GM19239 (cell line): ENCODE results near the gene FOLR1.
A peak's percentile ranks its signal among the peaks of the same experiment; 100 is the strongest.

Experiments
- DNase-seq: peaks from one replicate; pipeline ENCODE4 v3.0.0; 2011; ENCODE audit warnings: low spot score; ENCODE audit not compliant: insufficient read length
- FAIRE-seq: peaks from 2 replicates; lab custom pipeline; 2011; peaks lifted over from hg19 to GRCh38; lab: Jason Lieb, UNC

The FOLR1 gene

DNA sequence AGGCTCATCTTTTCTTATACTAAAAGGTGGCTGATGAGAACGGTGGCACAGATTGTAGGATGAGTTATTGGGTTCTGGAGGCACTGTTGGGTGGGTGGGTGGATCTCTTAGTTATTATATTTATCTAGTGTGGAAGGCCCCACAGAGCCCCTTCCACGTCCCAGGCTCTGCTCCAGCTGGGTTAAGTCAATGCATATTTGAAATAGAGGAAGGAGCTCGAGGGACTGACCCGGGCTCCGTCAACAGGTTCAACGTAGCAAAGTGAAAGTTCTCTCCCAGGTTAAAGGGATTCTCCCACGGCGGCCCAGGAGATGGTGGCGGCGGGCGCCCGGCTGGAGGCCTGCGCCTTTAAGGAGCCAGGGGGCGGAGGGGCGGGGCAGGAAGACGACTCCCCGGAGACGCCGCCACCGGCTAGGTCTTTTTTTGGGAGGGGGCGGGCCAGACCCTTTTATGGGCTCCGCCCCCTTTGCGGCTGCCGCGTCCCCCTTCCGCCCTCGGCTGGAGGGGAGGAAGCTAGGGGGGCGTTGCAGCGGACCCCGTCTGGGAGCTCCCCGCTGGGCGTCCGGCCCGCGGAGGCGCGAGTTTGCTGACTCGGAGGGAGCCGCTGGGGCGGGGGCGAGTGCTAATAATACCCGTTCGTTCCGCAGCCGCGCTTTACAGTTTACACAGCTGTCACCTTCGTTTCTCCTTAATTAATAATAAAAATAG lies 31.1 kb downstream of the FOLR1 start:
- DNase-seq (no peak), FAIRE-seq (peak; percentile 86)

DNA sequence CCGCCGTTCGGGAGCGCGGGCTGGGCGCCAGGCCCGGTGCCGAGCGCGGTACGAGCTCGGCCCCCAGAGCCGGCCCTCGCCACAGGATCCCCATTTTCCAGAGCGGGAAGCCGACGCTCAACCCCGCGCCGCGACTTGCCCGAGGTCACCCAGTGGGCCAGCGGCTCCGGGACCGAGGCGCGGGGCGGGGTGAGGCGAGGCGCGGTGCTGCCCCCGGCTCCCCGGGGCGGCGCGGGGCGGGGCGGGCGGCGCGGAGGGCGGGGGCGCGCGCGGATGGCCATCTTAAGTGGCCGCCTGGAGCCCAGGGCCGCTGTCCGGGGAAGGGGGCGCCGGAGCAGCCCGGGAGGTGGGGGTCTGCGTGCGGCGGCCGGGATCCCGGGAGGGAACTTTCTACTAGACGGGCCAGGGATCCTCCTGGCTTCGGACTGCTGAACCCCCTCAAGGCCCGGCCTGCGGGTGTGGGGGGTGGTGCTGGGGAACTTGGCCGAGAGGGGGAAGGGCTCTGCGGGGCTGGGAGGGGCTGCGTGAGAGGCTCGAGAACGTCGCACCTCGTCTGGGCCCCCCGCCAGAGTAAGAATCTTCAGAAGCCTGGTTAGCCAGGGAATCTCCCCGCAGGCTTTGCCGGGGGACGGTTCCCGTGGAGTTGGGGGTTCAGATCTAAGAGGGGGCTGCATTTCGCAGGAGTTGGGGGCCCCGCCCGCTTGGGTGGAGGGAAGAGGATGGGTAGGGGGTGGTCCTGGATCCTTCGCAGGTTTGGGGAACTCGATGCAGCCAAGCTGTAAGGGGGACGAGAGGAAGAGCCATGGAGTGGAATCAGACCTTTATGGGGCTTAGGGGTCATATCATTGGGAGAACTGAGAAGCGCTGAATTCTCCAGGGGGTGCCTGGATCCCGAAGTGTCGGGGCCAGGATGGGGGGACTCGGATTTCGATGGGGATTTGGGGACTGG lies 31.9 kb downstream of the FOLR1 start:
- FAIRE-seq = no peak
- DNase-seq = no peak

DNA sequence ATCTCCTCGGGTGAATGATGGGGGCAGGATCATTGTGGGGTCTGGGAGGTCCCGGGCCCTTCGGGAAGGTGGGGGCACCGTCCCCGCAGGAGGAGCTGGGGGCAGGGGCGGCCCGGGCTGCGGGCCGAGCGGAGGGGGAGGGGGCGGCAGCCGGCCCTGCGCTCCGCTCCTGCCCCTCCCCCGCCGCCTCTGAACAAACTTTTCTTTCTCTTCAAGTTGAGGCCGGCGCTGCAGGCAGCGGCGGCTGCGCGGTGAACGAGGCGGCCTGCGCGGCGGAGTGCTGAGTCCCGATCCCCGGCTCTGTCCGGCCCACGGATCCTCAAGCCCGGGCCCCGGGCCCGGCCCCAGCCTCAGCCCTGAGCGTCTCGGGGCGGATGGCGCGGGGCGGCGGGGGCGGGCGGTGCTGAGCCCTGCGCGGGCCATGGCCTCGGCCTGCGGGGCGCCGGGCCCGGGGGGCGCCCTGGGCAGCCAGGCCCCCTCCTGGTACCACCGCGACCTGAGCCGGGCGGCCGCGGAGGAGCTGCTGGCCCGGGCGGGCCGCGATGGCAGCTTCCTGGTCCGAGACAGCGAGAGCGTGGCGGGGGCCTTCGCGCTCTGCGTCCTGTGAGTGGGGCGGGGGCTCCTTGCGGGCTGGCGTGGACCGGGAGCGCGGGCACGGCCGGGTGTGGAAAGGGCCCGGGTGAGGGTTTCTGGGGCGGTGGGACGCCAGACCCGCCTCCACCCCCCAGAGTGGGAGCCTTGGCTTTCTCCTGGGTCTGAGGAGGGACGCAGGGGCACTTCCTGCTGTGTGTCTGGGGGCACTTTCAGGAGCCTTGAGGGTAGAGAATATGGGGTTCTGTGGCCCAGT lies 32.8 kb downstream of the FOLR1 start, which contains the start of gene INPPL1:
Gene INPPL1, plus strand, starts transcription at position 204 of the 847 bp plus-strand sequence. Its CDS starts 218 bp downstream, at position 422.
- no peak for DNase-seq
- peak; percentile 23 for FAIRE-seq

DNA sequence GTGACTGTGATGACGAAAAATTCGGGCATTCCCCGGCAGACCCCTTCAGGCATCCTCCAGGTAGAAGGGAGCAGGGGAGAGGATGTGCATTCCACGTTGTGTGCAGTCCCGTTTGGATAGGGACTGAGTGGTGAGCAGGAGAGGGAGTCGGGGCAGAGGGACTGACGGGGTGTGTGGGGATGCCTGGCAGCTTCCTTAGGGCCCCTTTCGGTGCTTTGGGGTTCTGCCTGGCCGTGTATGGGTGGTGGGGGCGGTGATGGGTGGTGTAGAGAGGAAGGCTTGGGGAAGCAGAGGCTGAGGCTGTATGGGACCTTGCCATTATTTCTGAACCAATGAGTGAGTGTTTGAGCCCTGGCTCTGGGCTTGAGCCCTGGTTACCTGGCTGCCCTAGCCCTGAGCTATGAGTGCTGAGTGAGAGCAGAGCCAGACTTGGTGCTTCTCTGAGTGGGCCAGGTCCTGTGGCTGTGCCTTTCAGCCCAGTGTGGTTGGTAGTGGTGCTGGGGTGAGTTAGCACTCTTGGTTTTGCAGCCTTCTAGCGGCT lies 33.5 kb downstream of the FOLR1 start:
- DNase-seq = no peak
- peak; percentile 51 for FAIRE-seq

DNA sequence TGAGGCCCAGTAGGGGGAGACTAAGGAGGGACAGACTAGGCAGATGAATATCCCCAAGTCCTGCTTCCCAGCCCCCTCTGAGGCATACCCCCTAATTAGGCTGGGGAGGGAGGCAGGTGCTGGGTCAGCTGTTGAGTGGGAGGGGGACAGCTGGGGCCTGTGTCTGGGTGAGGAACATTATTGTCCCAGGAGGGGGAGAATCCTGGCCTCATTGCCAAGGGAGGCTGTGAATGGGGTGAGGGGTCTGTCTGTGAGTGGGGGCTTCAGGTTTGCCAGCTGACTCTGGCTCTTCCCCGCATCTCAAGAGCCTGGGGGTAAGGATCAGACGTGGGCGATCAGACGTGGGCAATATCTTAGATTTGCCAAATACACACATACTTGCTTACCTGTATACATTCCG lies 34.8 kb downstream of the FOLR1 start:
- FAIRE-seq (no peak), DNase-seq (no peak)

DNA sequence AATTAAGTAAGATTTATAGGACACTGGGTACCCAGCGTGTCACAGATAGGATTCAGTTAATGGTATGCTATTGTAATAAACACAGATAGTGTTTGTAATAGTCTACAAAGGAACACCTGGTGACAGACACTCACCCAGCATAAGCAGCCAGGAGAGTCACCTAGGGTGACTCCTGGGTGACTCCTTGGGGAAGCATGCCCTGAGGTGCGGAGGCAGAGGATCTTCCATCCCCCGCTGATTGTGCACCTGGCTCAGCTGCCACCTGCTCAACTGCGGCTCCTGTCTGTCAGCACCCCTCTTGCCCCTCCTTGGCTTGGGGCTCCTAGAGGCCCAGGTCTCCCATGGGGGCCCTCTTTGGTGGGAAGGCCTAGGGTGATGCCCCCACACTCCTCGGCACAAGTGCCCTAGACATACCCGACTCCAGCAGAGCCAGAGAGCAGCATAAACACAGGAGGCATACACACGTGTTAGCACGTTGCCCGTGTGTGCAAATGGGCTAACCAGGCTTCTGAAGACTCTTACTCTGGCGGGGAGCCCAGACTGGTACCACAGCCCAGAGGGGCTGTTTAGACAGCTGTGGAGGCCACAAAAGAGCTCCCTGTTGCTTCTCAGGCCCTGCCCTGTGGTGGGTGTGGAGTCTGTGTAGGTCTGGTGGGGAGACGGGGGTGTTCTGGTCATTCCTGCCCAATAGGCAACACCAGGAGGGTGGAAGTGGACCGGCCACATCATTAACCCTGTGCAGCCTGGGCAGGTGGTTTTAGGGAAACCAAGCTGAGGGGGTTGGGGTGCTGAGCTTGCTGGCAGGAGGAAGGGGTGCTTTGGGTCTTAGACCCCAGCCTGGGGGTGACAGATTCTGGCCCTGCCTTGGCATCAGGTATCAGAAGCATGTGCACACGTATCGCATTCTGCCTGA lies 35.6 kb downstream of the FOLR1 start:
- FAIRE-seq (no peak), DNase-seq (no peak)

DNA sequence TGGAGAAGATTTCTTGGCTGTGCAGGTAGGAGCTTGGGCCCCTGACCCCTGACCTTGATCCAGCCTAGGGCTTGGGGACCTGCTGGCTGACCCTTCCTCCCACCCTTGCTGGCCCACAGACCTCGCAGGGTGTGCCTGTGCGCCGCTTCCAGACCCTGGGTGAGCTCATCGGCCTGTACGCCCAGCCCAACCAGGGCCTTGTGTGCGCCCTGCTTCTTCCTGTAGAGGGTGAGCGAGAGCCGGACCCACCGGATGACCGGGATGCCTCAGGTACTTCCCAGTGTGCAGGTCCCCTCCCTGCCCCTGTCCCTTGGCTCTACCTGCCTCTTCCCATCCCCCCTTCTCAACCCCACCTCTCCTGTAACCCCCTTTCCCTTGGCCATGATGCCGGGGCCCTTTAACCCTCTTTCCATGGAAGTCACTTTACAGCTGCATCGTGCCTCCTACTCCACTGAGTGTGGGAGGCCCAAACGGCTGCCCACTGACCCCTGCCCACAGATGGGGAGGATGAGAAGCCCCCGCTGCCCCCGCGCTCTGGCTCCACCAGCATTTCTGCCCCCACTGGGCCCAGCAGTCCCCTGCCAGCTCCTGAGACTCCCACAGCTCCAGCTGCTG lies 36.4 kb downstream of the FOLR1 start:
- DNase-seq (no peak), FAIRE-seq (no peak)

DNA sequence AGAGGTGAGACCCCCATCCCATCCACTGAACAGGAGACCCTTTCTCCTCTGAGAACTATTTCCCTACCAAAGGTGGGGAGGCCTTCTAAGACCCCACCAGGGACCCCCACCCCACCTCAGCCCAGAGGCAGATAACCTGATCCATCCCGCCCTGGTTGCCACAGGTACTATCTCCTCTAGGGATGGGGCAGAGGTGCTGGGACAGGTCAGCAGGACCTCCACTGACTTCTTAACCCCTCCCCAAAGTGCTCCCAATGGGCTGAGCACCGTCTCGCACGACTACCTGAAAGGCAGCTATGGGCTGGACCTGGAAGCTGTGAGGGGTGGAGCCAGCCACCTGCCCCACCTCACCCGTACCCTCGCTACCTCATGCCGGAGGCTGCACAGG lies 36.9 kb downstream of the FOLR1 start:
- FAIRE-seq = no peak
- DNase-seq = no peak

DNA sequence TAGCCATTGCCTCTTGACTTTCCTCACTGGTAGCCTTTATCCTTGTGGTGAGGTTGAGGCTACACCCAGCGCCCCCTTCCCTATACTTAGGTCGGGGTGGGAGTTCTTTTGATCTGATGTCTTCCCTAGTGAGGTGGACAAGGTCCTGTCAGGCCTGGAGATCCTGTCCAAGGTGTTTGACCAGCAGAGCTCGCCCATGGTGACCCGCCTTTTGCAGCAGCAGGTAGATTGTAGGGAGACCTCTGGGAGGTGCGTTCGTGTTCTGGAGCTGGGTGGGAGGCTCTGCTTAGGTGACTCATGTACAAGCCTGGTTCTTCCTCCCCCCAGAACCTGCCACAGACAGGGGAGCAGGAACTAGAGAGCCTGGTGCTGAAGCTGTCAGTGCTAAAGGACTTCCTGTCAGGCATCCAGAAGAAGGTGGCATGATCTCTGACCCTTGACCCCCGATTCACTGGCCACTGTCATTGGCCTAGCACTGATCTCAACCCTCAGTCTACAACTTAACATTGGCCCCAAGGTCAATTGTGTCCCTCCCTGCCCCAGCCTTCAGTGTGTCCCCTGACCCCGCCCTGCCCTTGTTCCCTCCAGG lies 37.5 kb downstream of the FOLR1 start:
- FAIRE-seq (no peak), DNase-seq (no peak)

DNA sequence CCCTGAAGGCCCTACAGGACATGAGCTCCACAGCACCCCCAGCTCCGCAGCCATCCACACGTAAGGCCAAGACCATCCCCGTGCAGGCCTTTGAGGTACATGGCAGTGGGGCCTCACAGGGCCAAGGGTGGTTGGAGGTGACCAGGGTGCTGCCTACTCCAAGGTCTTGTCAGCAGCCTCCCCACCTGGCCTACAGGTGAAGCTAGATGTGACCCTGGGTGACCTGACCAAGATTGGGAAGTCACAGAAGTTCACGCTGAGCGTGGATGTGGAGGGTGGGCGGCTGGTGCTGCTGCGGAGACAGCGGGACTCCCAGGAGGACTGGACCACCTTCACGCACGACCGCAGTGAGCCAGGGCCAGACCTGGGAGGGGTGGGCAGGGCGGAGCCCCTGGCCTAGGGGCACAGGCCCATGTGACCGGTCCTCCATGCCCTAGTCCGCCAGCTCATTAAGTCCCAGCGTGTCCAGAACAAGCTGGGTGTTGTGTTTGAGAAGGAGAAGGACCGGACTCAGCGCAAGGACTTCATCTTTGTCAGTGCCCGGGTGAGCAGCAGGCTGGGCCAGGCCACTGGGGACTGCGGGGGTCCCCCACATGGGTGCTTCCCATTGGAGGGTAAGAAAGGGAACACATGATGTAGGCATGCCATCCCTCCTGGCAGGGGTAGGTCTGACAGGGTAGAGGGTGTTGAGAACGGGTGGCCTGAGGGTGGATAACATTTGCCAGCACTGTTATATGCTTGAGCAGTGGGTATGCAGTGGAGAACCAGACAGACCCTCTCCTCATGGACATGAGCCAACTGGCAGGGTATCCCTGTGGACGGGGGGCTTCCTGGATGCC lies 38.2 kb downstream of the FOLR1 start:
- no peak for FAIRE-seq

DNA sequence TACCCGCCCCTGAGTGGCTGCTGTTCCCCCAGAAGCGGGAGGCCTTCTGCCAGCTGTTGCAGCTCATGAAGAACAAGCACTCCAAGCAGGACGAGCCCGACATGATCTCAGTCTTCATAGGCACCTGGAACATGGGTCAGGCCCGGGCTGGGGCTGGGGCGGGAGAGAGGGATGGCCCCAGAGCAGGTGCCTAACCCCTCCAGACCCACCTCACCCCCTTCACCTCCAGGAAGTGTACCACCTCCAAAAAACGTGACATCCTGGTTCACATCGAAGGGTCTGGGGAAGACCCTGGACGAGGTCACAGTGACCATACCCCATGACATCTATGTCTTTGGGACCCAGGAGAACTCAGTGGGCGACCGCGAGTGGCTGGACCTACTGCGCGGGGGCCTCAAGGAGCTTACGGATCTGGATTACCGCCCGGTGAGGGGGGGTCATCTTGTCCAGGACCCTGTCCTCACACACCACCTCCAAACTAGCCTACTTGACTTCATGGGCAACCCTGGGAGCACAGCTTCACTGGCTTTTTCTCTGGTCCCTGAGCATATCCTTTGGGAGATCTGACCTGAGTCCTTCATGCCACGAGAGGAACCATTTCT lies 38.9 kb downstream of the FOLR1 start:
- FAIRE-seq (no peak), DNase-seq (no peak)

More for the DNA sequence above, 38.2 kb downstream of the FOLR1 start:
- no peak for DNase-seq

DNA sequence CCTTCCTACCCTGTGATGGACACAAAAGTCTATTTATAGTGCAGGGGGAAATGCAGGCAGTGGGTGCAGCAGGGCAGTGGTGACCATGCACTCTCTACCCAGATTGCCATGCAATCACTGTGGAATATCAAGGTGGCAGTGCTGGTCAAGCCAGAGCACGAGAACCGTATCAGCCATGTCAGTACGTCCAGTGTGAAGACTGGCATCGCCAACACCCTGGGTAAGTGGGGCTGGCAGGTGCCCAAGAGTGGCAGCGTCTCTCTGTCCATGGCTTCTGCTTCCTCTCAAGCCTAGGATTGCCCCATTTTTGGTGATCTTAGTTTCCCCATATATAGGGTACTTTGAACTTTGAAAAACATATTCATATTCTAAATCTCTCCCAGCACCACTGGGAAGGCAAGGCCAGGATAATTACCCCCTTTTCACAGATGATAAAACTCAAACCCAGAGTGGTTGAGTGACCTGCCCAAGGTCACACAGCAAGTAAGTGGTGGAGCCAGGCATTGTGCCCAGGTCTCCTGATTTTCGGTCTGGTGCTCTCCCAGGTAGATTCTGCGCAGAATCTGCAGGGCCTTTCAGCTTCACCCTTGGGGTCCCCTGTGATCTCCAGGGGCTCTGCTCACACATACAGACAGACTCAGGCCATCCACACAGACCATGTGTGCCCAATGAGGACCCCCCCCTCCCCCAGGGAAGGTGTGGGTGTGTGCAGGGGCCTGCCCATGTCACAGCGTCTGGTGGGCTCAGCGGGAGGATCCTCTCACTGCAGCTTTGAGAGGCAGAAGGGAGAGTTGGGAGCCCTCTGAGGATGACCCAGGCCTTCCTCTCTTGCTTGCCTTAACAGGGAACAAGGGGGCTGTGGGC lies 39.7 kb downstream of the FOLR1 start:
- FAIRE-seq (no peak), DNase-seq (no peak)

DNA sequence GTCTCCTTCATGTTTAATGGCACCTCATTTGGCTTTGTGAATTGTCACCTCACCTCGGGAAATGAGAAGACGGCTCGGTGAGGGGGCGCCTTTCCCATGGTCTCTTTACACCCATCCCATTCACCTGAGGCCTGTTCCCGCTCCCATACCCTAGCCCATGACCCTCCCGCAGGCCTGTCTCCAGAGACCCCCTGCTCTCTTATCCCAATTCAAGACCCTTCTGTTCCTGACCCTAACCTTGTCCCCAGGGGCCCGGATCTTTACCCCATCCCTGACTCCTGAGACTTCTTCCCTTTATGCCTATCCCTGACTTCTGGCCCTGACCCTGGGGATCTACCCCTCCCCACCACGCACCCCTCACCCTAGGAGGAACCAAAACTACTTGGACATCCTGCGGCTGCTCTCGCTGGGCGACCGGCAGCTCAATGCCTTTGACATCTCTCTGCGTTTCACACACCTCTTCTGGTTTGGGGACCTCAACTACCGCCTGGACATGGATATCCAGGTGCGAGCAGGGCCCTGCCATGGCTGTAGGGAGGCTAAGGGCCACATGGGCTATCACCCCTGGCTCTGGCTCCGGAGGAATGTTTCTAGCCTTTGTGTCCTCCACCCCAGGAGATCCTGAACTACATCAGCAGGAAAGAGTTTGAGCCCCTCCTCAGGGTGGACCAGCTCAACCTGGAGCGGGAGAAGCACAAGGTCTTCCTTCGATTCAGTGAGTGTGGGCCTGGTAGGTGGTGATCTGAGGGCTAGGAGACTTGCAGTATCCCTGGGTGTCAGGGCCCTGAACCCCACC lies 40.5 kb downstream of the FOLR1 start:
- DNase-seq (no peak), FAIRE-seq (no peak)

DNA sequence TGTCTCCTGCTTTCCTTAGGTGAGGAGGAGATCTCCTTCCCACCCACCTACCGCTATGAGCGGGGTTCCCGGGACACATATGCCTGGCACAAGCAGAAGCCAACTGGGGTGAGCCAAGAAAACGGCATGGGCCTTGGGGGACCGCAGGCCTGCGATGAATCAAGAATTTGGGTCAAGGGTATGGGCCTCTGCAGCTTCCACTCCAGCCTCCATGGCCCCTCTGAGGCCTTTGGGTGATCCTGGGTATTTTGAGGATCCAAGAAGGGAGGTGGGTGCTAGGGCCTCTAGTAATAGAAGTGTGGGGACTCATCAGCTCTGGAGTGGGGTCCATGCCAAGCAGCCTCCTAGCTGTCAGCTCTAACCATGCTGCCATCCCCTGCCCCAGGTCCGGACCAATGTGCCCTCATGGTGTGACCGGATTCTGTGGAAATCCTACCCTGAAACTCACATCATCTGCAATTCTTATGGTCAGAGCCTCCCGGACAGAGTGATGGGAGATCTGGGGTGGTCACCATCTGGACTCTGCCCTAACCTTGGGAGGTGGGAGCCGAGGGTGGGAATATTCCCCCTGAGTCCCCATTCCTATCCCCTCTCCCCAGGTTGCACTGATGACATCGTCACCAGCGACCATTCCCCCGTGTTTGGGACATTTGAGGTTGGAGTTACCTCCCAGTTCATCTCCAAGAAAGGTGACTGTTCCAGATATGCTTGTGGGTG lies 41.3 kb downstream of the FOLR1 start:
- DNase-seq (no peak), FAIRE-seq (no peak)
